ENCODE data around the gene HLA-DQA2.
"Not testable (repeated sequence)": the region's sequence is repeated elsewhere in the genome, so short reads cannot be mapped to it uniquely, and the experiment has no call there.

Gene HLA-DQA2

GRCh38 chr6:32741031-32741960, at the start of gene HLA-DQA2:
HLA-DQA2 (plus strand) TSS chr6:32741391; CDS start chr6:32741444, 53 bp downstream.
- DNase-seq = no peak

- peak; percentile 75 for DNase-seq
These were observed 49.2 kb upstream of the HLA-DQA2 start for GRCh38 chr6:32692019-32692418.

GRCh38 chr6:32697031-32697430, 44.2 kb upstream of the HLA-DQA2 start:
- no peak for DNase-seq

- peak; percentile 60 for DNase-seq
These were observed 40.7 kb upstream of the HLA-DQA2 start for GRCh38 chr6:32700391-32701040.

GRCh38 chr6:32703347-32703746, 37.8 kb upstream of the HLA-DQA2 start:
- DNase-seq = no peak

- DNase-seq = not testable (repeated sequence)
These were observed 36.0 kb upstream of the HLA-DQA2 start for GRCh38 chr6:32705164-32705563.

GRCh38 chr6:32709625-32710024, 31.6 kb upstream of the HLA-DQA2 start:
- no peak for DNase-seq

- no peak for DNase-seq
These were observed 27.9 kb upstream of the HLA-DQA2 start for GRCh38 chr6:32713241-32713640.

- no peak for DNase-seq
These were observed 24.8 kb upstream of the HLA-DQA2 start for GRCh38 chr6:32716396-32716795.

- peak; percentile 2 for DNase-seq
These were observed 22.3 kb upstream of the HLA-DQA2 start for GRCh38 chr6:32718879-32719278.

- no peak for DNase-seq
These were observed 3.1 kb upstream of the HLA-DQA2 start for GRCh38 chr6:32738126-32738525.

- DNase-seq = no peak
These were observed 1.2 kb downstream of the HLA-DQA2 start for GRCh38 chr6:32742374-32742773.

GRCh38 chr6:32744776-32745175, 3.6 kb downstream of the HLA-DQA2 start:
- no peak for DNase-seq

- not testable (repeated sequence) for DNase-seq
These were observed 4.5 kb downstream of the HLA-DQA2 start for GRCh38 chr6:32745649-32746048.

GRCh38 chr6:32752580-32752979, 11.4 kb downstream of the HLA-DQA2 start:
- no peak for DNase-seq

- no peak for DNase-seq
These were observed 18.5 kb downstream of the HLA-DQA2 start for GRCh38 chr6:32759669-32760068.

- DNase-seq = no peak
These were observed 19.9 kb downstream of the HLA-DQA2 start for GRCh38 chr6:32761072-32761471.

- no peak for DNase-seq
These were observed 20.4 kb downstream of the HLA-DQA2 start for GRCh38 chr6:32761548-32761947.

- no peak for DNase-seq
These were observed 22.2 kb downstream of the HLA-DQA2 start, which contains the start of gene HLA-DQB2 for GRCh38 chr6:32763421-32763820. HLA-DQB2 (minus strand) TSS chr6:32763532; CDS start chr6:32763470, 62 bp downstream.

- DNase-seq = no peak
These were observed 22.9 kb downstream of the HLA-DQA2 start for GRCh38 chr6:32764048-32764447.

GRCh38 chr6:32772656-32773055, 31.5 kb downstream of the HLA-DQA2 start:
- no peak for DNase-seq

GRCh38 chr6:32774426-32774825, 33.2 kb downstream of the HLA-DQA2 start:
- no peak for DNase-seq

- DNase-seq = no peak
These were observed 33.9 kb downstream of the HLA-DQA2 start for GRCh38 chr6:32775071-32775470.

- DNase-seq = no peak
These were observed 37.8 kb downstream of the HLA-DQA2 start for GRCh38 chr6:32779036-32779435.
